ENCODE results near the gene GPR176.
"Not testable (repeated sequence)": the region's sequence is repeated elsewhere in the genome, so short reads cannot be mapped to it uniquely, and the experiment has no call there.

GPR176 gene

DNA sequence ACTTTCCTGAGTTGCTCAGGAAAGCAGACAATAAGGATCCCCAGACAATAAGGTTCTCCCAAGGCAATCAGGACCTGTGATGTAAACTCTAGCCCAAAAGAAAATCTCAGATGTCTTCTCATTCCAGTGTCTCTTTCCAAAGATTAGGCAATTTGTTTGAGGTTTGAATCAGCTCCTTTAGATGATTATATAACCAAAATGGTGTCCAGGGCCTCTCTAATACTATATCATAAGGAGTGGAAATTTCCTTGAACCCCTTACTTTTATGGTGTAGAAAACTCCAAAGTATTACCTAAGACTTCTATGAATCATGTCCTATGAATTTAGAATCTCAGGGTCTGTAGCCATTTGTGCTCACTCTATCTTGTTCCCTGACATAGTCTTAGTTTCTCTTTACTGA is 65.9 kb downstream of the GPR176 start:
- FAIRE-seq, result no peak

DNA sequence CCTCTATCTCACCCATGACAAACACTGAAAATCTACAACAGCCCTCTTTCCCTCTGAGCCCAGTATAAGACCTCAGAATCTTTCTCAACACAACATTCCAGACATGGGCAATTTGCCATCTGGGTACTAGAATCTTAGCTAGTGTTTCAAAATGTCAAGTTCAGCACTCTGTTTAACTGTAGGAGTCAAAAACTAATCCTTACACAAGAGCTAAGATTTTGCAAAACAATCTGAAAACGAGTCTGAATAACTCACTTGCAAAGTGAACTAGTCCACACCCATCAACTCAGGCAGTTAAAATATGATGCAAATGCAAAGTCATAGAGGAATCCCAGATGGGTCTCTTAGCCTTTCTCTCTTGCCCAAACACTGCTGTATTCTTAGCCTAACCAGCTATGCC is 67.8 kb downstream of the GPR176 start:
- no peak for FAIRE-seq

DNA sequence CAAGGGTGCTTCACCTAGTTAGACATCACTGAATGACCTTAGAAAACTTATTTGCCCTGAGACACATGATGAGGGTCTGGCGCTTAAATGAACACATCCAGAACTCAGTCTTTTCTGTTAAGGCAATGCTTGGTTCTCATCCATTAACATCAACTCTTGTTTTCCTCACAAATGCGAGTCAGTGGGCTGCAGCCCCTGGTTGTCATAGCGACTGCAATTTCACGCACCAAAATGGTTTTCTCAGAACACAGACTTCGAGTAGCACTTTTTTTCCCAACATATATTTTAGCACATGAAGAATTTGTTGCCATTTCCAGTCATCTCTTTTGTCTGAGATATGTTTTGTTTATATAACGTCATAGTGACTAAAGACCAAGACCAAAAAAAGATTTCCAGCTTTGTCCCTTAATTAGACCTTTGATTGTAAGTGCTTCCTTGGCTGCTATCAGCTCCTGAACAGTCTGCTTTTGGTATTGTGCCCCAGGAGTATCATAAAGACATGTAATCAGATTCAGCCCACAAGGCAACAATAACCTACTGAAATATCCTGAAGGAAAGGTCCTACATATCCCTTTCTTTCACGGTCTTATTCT is 68.5 kb downstream of the GPR176 start:
- FAIRE-seq, result no peak

DNA sequence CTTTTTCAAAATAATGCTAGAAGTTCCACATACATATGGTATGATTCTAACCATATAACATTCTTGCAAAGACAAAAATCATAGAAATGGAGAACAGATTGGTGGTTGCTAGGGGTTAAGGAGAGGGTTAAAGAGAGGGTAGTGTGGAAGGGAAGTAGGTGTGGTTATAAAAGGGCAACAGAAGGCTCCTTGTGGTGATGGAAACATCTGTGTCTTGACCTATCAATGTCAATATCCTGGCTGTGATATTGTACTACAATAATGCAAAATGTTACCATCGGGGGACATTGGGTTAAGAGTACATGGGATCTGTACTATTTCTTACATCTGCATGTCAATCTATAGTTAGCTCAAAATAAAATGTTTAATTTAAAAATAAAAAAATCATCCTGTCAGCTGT is 69.6 kb downstream of the GPR176 start:
- FAIRE-seq, result no peak

DNA sequence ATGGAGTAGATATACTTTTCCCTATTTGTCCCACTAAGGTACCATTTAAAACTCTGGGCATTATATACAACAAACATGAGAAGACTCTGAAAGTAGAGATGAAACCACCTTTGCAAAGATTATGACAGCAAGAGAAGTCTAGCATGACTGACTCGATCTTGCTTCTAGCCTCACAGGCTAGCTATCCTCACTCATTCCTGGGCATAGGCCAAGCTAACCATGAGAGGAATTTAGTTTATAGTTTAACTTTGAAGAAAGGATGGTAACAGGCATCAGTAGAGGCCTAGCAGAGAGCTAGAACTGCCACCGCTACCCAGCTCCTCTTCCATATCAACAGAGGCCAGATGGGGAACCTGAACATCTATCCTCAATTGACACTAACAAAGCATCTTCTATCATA is 74.0 kb downstream of the GPR176 start:
- FAIRE-seq, result no peak

DNA sequence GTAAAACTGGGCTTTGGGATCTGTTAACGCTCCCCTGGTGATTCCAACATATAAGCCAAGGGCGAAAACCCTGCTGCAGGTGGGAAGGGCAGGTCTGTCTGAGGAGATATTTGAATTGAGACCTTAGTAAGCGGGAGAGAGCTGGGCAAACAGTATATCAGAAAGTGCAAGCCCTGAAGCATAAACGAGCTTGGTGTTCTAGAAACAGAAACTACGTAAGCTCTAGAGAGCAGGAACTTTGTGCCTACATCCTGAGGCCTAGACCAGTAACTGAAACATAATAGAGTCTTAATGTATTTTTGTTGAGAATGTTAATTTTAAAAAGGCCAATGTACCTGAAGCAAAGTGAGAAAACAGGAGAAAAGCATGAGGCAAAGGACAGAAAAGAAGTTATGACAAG is 74.5 kb downstream of the GPR176 start:
- no peak for FAIRE-seq

DNA sequence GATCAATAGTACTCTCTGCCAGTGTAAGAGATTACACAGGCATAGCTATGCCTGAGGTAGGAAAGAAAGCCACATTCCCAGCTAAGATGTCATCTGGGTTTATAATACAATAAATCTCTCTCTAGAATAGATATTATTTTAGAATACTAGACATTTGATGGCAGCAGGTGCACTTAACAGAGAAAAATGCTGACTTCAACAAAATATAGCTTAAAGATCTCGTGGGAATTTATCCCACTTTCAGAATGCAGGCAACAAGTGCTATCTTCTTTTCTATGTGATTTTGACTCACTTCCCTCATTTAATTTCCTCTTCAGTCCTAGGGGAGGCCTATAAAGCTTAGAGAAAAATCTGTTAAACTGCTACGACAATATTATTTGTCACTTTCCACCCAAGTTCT is 76.5 kb downstream of the GPR176 start:
- FAIRE-seq, result no peak

DNA sequence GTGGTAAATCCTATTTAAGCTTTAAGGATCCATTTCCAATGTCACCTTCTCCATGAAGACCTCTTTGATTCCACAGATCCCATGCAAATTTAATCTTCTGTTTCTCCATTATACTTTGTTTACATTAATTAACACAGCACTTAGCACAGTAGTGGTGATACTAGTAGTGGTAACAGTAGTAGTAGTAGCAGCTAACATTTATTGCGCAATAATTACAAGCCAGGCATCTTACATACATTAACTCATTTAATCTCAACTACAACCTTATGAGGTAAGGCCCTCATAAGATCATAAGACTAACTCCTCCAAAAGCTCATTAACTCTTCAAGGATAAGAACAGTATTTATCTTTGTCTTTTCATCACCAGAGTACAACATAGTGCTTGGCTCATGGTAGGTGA is 82.6 kb downstream of the GPR176 start:
- FAIRE-seq, result no peak

DNA sequence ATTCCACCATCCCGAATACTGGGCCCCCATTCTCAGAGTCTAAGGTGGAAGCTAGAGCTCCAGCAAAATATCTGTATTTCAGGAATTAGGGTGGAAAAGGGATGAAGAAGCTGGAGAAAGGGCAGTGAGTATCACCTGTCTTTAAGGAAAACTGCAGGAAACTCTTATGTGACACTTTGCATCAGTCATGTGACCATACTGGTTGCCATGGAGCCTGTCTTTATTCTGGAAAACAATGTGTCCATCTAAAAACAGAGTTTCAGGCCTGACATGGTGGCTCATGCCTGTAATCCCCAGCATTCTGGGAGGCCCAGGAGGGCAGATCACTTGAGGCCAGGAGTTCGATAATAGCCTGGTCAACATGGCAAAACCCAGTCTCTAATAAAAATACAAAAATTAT is 84.5 kb downstream of the GPR176 start:
- FAIRE-seq, result no peak

DNA sequence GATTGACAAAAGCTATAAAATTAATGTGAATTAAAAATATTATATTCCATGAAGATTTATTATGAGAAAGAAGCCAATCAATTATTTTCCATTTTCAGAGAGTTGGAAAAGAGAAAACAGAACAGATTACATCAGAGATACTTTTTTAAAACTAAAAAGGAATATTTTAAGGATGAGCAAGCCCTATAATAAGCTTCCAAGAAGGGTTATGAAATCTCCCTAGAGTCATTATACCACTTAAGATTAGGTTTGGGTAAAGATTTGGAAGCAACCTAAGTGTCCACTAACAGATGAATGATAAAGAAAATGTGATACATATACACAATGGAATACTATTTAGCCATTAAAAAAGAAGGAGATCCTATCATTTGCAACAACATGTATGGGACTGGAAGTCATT is 85.8 kb downstream of the GPR176 start:
- FAIRE-seq, result no peak

DNA sequence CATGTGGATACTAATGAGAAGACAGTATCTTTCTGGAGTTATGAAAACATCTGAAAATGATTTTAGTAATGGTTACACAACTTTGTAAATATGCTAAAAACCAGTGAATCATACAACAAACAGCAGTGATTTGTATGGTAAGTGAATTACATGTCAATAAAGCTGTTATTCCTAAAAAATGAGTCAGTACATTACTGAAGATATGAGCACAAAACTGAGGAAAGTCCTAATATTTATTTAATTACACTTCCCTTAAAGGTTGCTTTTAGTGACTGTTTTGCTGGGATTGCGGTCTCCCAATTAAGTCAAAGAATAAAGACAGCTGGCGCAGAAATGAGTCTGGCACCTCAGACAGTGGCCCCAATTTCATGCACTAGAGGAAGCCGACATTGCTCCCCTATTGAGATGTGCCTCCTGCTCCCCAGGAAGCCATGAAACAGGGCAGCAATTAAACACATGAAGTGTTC is 86.5 kb downstream of the GPR176 start:
- FAIRE-seq, result no peak

DNA sequence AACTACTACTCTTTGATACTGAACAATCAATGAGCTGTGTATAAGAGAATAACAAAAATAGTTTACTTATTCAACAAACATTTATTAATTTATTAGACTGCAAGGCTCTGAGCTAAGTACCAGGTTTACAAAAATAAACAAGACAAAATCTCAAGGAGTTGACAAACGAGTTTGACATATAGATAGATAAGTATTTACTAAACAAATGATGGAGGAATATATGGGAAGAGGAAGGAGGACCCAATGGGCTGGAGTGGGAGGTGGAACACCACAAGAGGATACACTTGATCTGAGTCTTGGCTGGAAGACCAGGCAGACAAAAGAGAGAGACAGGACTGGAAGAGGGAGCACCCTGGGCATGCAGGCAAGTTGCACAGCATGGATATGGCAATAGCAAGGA is 89.9 kb downstream of the GPR176 start:
- FAIRE-seq, result no peak

DNA sequence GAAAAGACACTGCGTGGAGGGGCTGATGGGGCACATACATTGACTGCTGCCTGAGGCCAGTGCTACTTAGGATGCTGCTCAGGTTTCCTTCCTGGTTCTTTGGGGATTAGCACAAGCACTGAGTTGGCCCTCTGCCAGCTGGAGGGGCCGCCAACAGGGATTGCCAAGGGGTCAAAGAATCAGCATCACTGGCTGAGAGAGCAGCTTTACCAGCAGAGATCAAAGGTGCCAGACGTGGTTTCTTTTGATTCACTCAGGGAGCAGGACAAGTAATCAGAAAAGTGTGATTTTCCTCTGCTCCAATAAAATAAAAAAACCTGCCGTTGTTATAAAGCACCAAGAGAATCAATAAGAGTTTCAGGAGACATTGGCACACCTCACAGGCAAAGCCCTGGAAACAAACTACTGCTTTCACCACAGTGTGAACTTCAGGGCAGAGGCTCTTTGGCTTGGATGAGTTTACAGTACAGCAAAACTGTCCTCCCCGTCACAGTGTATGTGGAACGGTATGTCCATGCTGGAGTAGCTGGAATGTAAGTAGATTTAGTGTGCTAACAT is 91.6 kb downstream of the GPR176 start:
- no peak for FAIRE-seq

DNA sequence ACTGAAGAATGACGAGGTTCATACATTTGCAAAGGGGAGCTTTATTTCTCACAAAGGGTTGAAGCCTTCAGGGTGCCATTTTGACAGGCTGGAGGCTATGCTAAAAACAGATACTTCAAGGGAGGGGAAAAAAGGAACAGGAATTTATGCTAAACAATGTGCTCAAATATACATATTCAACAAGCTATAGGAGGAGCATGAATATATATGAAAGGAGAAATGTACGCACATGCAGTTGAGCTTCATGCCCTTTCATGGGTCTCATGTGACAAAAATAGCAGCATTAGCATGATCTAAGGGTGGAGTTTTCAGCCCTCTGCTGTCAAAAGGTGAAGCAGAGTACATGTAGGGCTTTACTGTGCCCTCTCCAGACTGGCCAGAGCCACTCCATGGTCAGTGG is 93.1 kb downstream of the GPR176 start:
- no peak for FAIRE-seq

DNA sequence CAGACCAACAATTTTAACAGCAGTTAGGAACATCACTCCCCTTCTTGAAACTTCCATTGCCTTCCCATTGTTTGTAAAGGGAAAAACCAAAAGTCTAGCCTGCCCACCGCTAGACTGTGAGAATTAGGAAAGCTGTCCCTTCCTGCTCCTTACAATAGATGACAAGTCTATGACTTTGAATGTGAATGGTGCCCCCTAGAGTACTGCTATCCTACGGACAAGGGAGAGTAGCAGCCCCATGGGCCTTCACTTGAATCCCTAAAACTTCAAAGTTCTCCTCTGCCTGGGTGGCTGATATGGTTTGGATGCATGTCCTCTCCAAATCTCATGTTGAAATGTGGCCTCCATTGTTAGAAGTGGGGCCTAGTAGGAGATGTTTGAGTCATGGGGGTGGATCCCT is 96.4 kb downstream of the GPR176 start:
- FAIRE-seq, result no peak

DNA sequence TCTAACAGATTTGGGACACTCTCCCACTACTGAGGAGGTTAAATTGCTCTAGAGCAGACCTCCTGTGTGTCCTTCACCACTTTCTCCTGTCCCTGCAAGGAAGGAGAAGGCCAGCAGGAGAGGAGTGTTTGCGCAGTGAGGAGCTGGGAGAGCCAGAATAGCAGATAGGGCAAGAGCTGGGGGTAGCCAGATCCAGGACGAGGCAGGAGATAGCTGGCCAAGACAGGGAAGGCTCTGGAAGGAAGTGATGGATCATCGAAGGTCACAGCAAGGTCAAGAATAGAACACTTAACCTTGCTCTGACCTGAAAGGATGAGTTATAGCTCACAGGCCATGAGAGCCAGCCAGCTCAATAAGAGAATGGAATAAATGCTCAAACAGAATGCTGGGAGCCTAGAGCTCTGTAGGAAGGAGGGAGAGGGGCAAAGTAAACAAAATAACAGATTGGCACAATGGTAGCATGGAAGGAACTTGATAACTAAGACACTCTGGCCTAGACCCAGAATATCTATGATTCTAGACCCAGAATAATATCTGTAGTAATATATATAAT is 99.9 kb downstream of the GPR176 start:
- FAIRE-seq, result no peak

DNA sequence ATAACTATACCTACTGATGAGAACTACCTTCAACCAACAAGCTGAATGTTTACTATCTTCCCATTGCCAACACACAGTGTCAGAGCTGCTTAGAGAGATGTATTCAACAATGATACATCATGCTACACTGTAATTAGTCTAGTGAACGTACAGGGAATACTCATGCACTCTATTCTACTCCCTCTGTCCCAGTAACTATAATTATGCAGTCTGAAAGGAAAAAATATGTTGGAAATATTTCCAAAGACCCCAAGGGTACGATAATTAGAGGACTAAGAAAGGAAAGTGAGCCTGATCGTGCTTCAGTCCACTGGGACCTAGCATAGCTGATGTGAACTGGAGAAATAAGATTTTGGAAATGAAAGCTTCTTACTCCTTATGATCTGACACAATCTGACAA is 100.5 kb downstream of the GPR176 start:
- no peak for FAIRE-seq

DNA sequence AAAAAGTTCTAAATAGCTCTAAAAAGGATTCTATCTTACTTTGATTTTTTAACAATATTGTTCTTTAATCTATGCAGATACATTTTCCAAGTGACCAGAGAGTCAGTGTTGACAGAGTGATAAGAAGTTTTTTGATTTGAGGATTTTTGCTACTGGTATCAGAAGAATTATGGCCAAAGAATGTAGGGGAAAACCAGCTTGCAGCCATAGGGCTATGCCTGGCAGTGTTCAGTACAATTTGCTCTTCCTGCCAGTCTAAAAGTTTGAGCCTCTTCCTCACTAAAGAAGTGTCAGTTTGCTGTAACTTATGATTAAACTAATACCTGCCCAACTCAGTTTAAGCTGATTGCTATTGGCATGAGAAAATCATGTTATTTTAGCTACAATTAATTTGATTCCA is 102.2 kb downstream of the GPR176 start:
- FAIRE-seq, result no peak

DNA sequence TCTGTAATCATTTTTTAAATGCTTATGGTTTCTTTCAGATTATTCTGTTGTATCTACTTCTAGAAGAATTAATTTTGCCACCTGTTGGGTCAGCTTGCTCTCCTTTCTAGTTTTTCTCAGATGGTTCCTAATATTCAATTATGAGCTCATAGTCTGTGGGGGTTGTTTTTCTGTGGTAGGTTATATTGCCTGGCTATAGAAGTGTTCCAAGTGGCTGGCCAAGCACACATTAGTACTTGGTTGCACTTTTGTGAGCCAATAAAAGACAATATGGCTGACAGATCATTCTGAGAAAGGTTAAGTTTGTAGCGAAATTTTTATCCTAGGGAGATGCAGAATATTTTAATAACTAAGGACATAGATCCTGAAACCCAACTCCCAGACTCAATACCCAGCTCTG is 105.6 kb downstream of the GPR176 start:
- FAIRE-seq, result no peak

DNA sequence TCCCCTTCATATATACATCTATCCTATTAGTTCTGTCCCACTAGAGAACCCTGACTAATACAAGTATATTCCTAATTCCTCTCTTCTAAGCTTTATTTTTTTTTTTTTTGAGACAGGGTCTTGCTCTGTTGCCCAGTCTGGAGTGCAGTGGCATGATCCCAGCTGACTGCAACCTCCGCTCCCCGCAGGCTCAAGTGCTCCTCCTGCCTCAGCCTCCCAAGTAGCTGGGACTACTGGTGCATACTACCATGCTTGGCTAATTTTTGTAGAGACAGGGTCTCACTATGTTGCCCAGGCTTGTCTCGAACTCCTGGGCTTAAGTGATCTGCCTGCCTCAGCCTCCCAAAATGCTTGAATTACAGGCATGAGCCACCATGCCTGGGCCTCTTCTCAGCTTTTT is 107.4 kb downstream of the GPR176 start:
- not testable (repeated sequence) for FAIRE-seq

DNA sequence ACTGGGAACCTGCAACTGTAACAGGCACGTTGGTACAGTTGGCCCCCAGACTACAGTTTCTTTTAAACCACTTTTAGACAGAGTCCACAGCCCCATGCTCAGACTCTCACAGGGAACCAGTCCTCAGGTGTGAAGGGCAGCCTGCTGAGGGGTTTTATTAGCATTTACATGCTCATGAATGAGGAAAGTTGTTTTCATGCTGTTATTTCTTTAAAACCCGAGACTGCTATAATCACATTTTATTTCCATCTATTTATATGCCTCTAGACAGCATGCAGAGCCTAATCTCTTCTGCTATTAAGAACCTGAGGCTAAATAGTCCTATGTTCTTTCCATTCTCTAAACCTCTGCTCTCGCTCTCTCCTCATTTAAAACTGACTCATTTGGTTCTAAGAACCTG is 111.2 kb downstream of the GPR176 start:
- no peak for FAIRE-seq

DNA sequence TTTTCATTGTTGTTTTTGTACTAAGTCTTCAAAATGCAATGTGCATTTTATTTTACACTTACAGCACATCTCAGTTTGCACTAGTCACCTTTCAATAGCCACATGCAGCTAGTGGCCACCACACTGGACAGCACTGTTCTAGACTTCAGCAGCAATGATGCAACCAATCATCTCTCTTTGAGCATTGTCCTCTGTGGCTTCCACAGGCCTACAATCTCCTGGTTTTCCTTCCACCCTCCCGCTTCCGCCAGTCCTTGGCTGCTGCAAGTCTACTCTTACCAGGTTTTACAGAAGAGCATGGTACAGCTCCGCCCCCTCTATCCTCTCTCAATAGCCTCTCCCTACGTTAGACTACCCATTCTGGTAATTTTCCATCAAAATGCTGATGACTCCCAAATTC is 112.3 kb downstream of the GPR176 start:
- FAIRE-seq, result no peak

DNA sequence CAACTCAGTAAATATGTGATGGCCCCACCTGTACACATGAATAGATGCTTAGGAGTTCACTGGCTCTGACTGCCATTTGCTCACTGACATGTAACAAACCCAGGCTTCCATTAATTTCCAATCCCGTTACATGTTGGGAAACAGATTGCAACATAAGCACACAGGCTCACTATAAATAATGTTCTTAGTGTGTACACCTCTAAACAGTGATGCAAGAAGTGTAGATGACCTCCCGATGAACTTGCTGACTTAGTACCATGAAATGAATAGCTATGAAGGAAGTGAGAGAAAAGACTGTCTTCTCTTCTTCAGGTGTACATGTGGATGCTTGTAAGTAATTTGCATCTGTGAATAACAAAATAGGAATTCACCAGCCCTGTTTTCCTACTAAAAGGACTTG is 116.0 kb downstream of the GPR176 start:
- no peak for FAIRE-seq

DNA sequence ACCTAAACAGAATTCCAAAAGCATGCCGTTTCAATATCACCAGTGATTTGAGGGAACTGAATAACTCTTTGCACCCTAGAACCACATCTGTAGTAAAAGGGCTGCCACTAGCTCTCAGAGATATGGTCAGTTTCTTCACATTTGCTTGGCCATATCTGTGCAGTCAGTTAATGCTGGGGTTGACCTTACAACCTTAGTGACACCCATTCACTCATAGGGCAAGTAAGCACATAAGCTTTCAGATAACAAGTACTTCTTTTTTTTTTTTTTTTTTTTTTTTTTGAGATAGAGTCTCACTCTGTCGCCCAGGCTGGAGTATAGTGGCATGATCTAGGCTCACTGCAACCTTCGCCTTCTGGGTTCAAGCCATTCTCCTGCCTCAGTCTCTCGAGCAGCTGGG is 117.0 kb downstream of the GPR176 start:
- no peak for FAIRE-seq

Data from colon (tissue), 2 donors.